ENCODE measurements around the gene GPR3.

DNA sequence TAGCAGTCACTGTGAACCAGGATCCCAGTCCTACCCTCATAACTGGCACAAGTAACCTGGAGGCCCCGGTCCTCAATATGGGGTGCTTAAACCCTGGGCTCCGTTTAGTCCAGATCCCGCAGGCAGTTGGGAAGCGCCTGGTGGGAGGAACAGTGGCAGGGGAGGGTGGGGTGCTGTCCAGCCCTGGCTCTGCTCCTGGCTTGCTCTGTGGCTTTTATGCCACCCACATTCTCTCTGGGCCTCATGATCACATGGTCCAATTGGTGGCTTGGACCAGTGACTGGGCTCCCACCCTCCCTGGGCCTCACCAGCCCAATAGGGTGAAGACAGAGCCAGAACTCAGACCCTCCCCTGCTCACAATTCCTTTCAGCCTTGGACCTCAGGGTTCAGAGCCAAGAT lies 12.2 kb upstream of the GPR3 start:
- no peak for TF ChIP-seq POLR2A (IDR thresholded peaks at IDR 0.05)
- no peak for TF ChIP-seq EP300 (IDR thresholded peaks at IDR 0.05; ENCODE audit: low read depth)
- no peak for TF ChIP-seq CTCF (IDR thresholded peaks at IDR 0.05)
- TF ChIP-seq POLR2AphosphoS5 (IDR thresholded peaks at IDR 0.05): no peak
